K562 (cell line): ENCODE measurements around the gene TEX14. TPM values are rescaled to one million over a fixed set of nuclear protein-coding genes. Genes with fewer than 3 reads are reported as not detected.

Experiments
- DMBX1 ChIP-seq: fragments of 250-450 bp; sonication (Bioruptor Pico); IDR thresholded peaks from 2 replicates; pipeline ENCODE4 v1.8.0; 2022; ENCODE audit warnings: inconsistent platforms, mild to moderate bottlenecking, moderate library complexity, borderline replicate concordance
- IFI16 ChIP-seq: fragments of 250-450 bp; sonication (Bioruptor Pico); IDR thresholded peaks from 2 replicates; pipeline ENCODE4 v2.1.2; 2022; ENCODE audit warnings: mild to moderate bottlenecking, inconsistent platforms
- ILK ChIP-seq: fragments of 450-650 bp; IDR thresholded peaks from 2 replicates; pipeline ENCODE4 v1.6.1; 2016; ENCODE audit warnings: missing genetic modification characterization, low read depth, mild to moderate bottlenecking, missing compliant biosample characterization, moderate library complexity, borderline replicate concordance
- LCOR ChIP-seq: sonication (generic); formaldehyde crosslinking; IDR thresholded peaks from 2 replicates; pipeline ENCODE4 v1.8.0; 2022; ENCODE audit warnings: mild to moderate bottlenecking, missing genetic modification reagents
- MYC ChIP-seq, 2 experiments: fragments of 250-450 bp in 1 of 2; sonication (Bioruptor Pico) in 1 of 2; IDR thresholded peaks; 2 replicates each; pipeline versions ENCODE4 v1.5.1 to v1.6.1; 2012 to 2021; ENCODE audit warnings: low read depth in 2 of 2, borderline replicate concordance in 1 of 2, improper control_type of control experiment in 1 of 2, low read length in 1 of 2, mild to moderate bottlenecking in 1 of 2, moderate library complexity in 1 of 2
- NR2C1 ChIP-seq, 2 experiments: fragments of 450-650 bp; IDR thresholded peaks; 2 replicates each; pipeline ENCODE4 v1.6.1; 2017; ENCODE audit warnings: mild to moderate bottlenecking in 2 of 2, antibody characterized with exemption in 1 of 2, inconsistent platforms in 1 of 2, missing compliant biosample characterization in 1 of 2, missing genetic modification characterization in 1 of 2
- PCBP2 ChIP-seq: fragments of 200-400 bp; formaldehyde crosslinking; IDR thresholded peaks from 2 replicates; pipeline ENCODE4 v1.6.1; 2018; ENCODE audit warnings: low read length, low read depth, mild to moderate bottlenecking, moderate library complexity; ENCODE audit not compliant: poor library complexity, severe bottlenecking
- PTRF ChIP-seq: fragments of 450-650 bp; IDR thresholded peaks from 2 replicates; pipeline ENCODE4 v1.6.1; 2016; ENCODE audit warnings: mild to moderate bottlenecking, missing genetic modification characterization, missing compliant biosample characterization
- RBM15 ChIP-seq: fragments of 200-400 bp; formaldehyde crosslinking; IDR thresholded peaks from 2 replicates; pipeline ENCODE4 v1.6.1; 2018; ENCODE audit warnings: mild to moderate bottlenecking, low read length, moderate library complexity; ENCODE audit not compliant: insufficient read depth
- SIN3B ChIP-seq: fragments of 450-650 bp; IDR thresholded peaks from 2 replicates; pipeline ENCODE4 v1.6.1; 2017; ENCODE audit warnings: low read depth, mild to moderate bottlenecking, moderate library complexity
- SIX5 ChIP-seq, 2 experiments: IDR thresholded peaks; 2 replicates each; pipeline ENCODE4 v1.6.1; 2011; ENCODE audit warnings: low read length in 2 of 2, borderline replicate concordance in 1 of 2, low read depth in 1 of 2, mild to moderate bottlenecking in 1 of 2, moderate library complexity in 1 of 2; ENCODE audit not compliant: insufficient read depth in 1 of 2
- TAF7 ChIP-seq: fragments of 450-650 bp; IDR thresholded peaks from 2 replicates; pipeline ENCODE4 v1.6.1; 2016; ENCODE audit warnings: missing genetic modification characterization, missing compliant biosample characterization
- TRIM28 ChIP-seq: fragments of 450-650 bp; IDR thresholded peaks from 2 replicates; pipeline ENCODE4 v1.6.1; 2017
- ZFX ChIP-seq: sonication (generic); formaldehyde crosslinking; IDR thresholded peaks from 2 replicates; pipeline ENCODE4 v1.8.0; 2022; ENCODE audit warnings: mild to moderate bottlenecking, missing genetic modification reagents, moderate library complexity
- ZKSCAN1 ChIP-seq: fragments of 150-350 bp; IDR thresholded peaks from 2 replicates; pipeline ENCODE4 v1.6.1; 2016; ENCODE audit warnings: low read depth, low read length
- polyA plus RNA-seq, 8 experiments: library from polyadenylated mRNA; depleted of rRNA in 4 of 8; stranded (reverse) in 5 of 8; unstranded in 3 of 8; fragments of >200 nt; fragmentation: Nextera tagmentation in 2 of 8; fragmentation: Illumina TruSeq in 1 of 8; extraction: Ambion mirVana in 2 of 8; extraction: Trizol in 1 of 8; gene quantifications; 2 replicates each; pipeline versions ENCODE4 v1.2.1 to v1.2.3, GENCODE V29; 2011 to 2014; ENCODE audit warnings: inconsistent platforms in 1 of 8, missing spikeins in 1 of 8
- total RNA-seq, 7 experiments: library from RNA; depleted of rRNA in 6 of 7; stranded (reverse); fragments of >200 nt in 6 of 7; fragmentation: Illumina TruSeq in 2 of 7; extraction: Trizol in 2 of 7; gene quantifications; 2 replicates each; pipeline versions ENCODE4 v1.2.1 to v1.2.3, GENCODE V29; 2011 to 2021; ENCODE audit warnings: low replicate concordance in 1 of 7
- TF ChIP-seq, protein P1 (sequence below): fragments of 250-450 bp; sonication (Bioruptor Pico); IDR thresholded peaks from 2 replicates; pipeline ENCODE4 v1.5.0; 2021
- TF ChIP-seq, protein P2 (sequence below): sonication (generic); formaldehyde crosslinking; IDR thresholded peaks from 2 replicates; pipeline ENCODE4 v1.8.0; 2022; ENCODE audit warnings: mild to moderate bottlenecking, missing genetic modification reagents
- TF ChIP-seq, protein P3 (sequence below): fragments of 250-450 bp; sonication (Bioruptor Pico); IDR thresholded peaks from 2 replicates; pipeline ENCODE4 v1.5.1; 2021; ENCODE audit warnings: mild to moderate bottlenecking
- TF ChIP-seq, protein P4 (sequence below), 3 experiments: fragments of 200-800 bp in 1 of 3; fragments of 250-450 bp in 1 of 3; fragments of 450-650 bp in 1 of 3; sonication (Bioruptor Pico) in 1 of 3; sonication (Bioruptor generic) in 1 of 3; formaldehyde crosslinking in 1 of 3; IDR thresholded peaks; 2 replicates each; pipeline versions ENCODE4 v1.6.1 to v1.8.0; 2016 to 2022; ENCODE audit warnings: mild to moderate bottlenecking in 2 of 3, missing genetic modification characterization in 2 of 3, missing compliant biosample characterization in 1 of 3, moderate library complexity in 1 of 3

TEX14 gene
- total and polyA plus RNA-seq, 9 of the 15 experiments (the other 6 are each of a cell fraction or from before 2014, with no cell fraction given), result 0.05 to 0.12 (median 0.09) TPM; not detected in 1

DNA sequence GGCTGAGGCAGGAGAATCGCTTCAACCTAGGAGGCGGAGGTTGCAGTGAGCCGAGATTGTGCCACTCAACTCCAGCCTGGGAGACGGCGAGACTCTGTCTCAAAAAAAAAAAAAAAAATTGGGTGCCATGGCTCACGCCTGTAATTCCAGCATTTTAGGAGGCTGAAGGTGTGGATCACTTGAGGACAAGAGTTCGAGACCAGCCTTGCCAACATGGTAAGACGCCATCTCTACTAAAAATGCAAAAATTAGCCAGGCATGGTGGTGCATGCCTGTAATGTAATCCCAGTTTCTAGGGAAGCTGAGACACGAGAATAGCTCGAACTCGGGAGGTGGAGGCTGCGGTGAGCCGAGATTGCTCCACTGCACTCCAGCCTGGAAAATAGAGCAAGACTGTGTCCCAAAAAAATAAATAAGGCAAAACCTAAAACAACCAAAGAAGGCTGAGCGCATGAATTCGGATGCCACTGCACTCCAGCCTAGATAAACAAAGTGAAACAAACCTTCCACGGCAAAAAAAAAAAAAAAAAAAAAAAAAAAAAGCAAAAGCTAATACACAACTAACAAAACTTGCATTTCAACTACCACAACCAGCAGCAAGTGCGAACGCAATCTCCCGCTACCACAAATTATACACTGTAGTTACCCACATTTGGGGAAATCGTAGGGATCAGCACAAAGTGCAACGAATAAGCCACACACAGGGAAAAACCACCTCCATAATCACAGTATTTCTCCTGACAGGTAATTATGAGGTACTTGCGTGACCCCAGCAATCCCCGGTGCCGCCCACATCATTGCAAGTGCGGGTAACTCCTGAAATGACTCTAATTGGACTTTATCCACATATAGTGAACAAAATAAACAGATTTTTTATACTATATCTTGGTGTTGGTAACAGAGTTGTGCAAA lies 25.6 kb downstream of the TEX14 start (continued):
- TF ChIP-seq MYC (IDR thresholded peaks at IDR 0.05; ENCODE audit: low read depth, low read length) (no peak), MYC (CRISPR knock-in tag; IDR thresholded peaks at IDR 0.05; ENCODE audit: borderline replicate concordance, low read depth) (no peak), ILK (tag) (no peak), NR2C1 (IDR thresholded peaks at IDR 0.05) (0 out of 2 replicates have a peak, but pooled peaks have one; percentile 6), NR2C1 (tag; IDR thresholded peaks at IDR 0.05) (no peak), ZFX (CRISPR knock-in tag) (no peak), IFI16 (CRISPR knock-in tag) (no peak), RBM15 (no peak), ZKSCAN1 (no peak), PTRF (tag) (no peak), SIN3B (no peak), DMBX1 (CRISPR knock-in tag) (no peak), SIX5 (IDR thresholded peaks at IDR 0.05; ENCODE audit: borderline replicate concordance in 1 of 2, insufficient read depth in 1 of 2, low read depth in 1 of 2, low read length in 2 of 2) (no peak), LCOR (no peak), TRIM28 (0 out of 2 replicates have a peak, but pooled peaks have one; percentile 17), TAF7 (tag) (no peak), PCBP2 (no peak)
- TF ChIP-seq, protein P1, sequence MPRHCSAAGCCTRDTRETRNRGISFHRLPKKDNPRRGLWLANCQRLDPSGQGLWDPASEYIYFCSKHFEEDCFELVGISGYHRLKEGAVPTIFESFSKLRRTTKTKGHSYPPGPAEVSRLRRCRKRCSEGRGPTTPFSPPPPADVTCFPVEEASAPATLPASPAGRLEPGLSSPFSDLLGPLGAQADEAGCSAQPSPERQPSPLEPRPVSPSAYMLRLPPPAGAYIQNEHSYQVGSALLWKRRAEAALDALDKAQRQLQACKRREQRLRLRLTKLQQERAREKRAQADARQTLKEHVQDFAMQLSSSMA (CRISPR knock-in tag), result no peak
- TF ChIP-seq, protein P2, sequence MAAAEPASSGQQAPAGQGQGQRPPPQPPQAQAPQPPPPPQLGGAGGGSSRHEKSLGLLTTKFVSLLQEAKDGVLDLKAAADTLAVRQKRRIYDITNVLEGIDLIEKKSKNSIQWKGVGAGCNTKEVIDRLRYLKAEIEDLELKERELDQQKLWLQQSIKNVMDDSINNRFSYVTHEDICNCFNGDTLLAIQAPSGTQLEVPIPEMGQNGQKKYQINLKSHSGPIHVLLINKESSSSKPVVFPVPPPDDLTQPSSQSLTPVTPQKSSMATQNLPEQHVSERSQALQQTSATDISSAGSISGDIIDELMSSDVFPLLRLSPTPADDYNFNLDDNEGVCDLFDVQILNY, result no peak
- TF ChIP-seq, protein P3, sequence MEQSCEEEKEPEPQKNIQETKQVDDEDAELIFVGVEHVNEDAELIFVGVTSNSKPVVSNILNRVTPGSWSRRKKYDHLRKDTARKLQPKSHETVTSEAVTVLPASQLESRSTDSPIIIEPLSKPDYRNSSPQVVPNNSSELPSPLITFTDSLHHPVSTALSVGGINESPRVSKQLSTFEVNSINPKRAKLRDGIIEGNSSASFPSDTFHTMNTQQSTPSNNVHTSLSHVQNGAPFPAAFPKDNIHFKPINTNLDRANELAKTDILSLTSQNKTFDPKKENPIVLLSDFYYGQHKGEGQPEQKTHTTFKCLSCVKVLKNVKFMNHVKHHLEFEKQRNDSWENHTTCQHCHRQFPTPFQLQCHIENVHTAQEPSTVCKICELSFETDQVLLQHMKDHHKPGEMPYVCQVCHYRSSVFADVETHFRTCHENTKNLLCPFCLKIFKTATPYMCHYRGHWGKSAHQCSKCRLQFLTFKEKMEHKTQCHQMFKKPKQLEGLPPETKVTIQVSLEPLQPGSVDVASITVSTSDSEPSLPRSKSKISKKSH (CRISPR knock-in tag), result no peak
- TF ChIP-seq, protein P4, sequence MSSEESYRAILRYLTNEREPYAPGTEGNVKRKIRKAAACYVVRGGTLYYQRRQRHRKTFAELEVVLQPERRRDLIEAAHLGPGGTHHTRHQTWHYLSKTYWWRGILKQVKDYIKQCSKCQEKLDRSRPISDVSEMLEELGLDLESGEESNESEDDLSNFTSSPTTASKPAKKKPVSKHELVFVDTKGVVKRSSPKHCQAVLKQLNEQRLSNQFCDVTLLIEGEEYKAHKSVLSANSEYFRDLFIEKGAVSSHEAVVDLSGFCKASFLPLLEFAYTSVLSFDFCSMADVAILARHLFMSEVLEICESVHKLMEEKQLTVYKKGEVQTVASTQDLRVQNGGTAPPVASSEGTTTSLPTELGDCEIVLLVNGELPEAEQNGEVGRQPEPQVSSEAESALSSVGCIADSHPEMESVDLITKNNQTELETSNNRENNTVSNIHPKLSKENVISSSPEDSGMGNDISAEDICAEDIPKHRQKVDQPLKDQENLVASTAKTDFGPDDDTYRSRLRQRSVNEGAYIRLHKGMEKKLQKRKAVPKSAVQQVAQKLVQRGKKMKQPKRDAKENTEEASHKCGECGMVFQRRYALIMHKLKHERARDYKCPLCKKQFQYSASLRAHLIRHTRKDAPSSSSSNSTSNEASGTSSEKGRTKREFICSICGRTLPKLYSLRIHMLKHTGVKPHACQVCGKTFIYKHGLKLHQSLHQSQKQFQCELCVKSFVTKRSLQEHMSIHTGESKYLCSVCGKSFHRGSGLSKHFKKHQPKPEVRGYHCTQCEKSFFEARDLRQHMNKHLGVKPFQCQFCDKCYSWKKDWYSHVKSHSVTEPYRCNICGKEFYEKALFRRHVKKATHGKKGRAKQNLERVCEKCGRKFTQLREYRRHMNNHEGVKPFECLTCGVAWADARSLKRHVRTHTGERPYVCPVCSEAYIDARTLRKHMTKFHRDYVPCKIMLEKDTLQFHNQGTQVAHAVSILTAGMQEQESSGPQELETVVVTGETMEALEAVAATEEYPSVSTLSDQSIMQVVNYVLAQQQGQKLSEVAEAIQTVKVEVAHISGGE (CRISPR knock-in tag; IDR thresholded peaks at IDR 0.05), result peak in 2 of 3 experiments; percentile 2 to 61; a peak in 3 of 6 replicates
